Adrenal gland (tissue), 12 donors: Measurements from ENCODE around the gene SLC22A16. TPM values are rescaled to one million over a fixed set of nuclear protein-coding genes. Genes with fewer than 3 reads are reported as not detected.
A peak's percentile ranks its signal among the peaks of the same experiment; 100 is the strongest.

ENCODE experiments used
- DNase-seq, 7 donors: peaks; one replicate each; pipeline ENCODE4 v3.0.0-alpha.2; 2019 to 2020
- H3K27ac ChIP-seq, 5 donors: fragments of 200-600 bp; sonication (generic) in 4 of 5; 1 replicate in 3 of 5; 2 replicates in 2 of 5; pipeline versions ENCODE4 v1.5.1 to v1.8.0; 2016 to 2020; ENCODE audit warnings: mild to moderate bottlenecking in 1 of 5
- H3K27me3 ChIP-seq: fragments of 200-600 bp; 2 replicates; pipeline ENCODE4 v1.8.0; 2021
- H3K36me3 ChIP-seq, 2 donors: fragments of 200-600 bp; replicated peaks in 1 of 2; 1 replicate in 1 of 2; 2 replicates in 1 of 2; pipeline versions ENCODE4 v1.5.1 to v1.8.0; 2018 to 2022
- H3K4me1 ChIP-seq, 2 donors: fragments of 200-600 bp; replicated peaks in 1 of 2; 1 replicate in 1 of 2; 2 replicates in 1 of 2; pipeline versions ENCODE4 v1.5.1 to v1.8.0; 2018 to 2021
- H3K4me3 ChIP-seq, 4 donors: fragments of 200-600 bp; sonication (generic) in 3 of 4; one replicate each; pipeline ENCODE4 v1.5.1; 2016 to 2018
- H3K9me3 ChIP-seq, 3 donors: fragments of 200-600 bp; sonication (generic) in 1 of 3; replicated peaks in 1 of 3; 1 replicate in 2 of 3; 2 replicates in 1 of 3; pipeline versions ENCODE4 v1.5.1 to v1.8.0; 2016 to 2021
- CTCF ChIP-seq, 6 experiments: fragments of 450-650 bp in 4 of 6; fragments of 200-600 bp in 2 of 6; sonication (generic) in 1 of 6; IDR thresholded peaks; 1 replicate in 5 of 6; 2 replicates in 1 of 6; pipeline versions ENCODE4 v1.5.1 to v1.8.0; 2016 to 2021; ENCODE audit warnings: antibody characterized with exemption in 6 of 6, mild to moderate bottlenecking in 2 of 6, moderate library complexity in 1 of 6
- POLR2A ChIP-seq, 2 donors: fragments of 450-650 bp; IDR thresholded peaks; one replicate each; pipeline ENCODE4 v1.6.1; 2017; ENCODE audit warnings: antibody characterized with exemption in 2 of 2, mild to moderate bottlenecking in 2 of 2, moderate library complexity in 1 of 2
- WGBS, 4 donors: extraction: QIAGEN DNeasy Blood & Tissue Kit in 2 of 4; methylation state at CpG; one replicate each; pipeline versions ENCODE4 v1.1.5 to v1.1.7; 2013 to 2017; 5-methylcytosine and 5-hydroxymethylcytosine counted together
- intact Hi-C, 2 donors: fragments of 100-400 bp; cut with DNase I; formaldehyde crosslinking; loops; one replicate each; pipeline versions ENCODE4 v1.14.1 to v1.15.0; 2022 to 2023
- polyA plus RNA-seq, 3 donors: library from polyadenylated mRNA; stranded (reverse); fragments of 200-250 nt in 2 of 3; fragments of 350-450 nt in 1 of 3; fragmentation: Illumina TruSeq in 1 of 3; extraction: RNeasy Lipid Tissue Mini Kit (QIAGEN cat#74804) in 1 of 3; gene quantifications; one replicate each; pipeline ENCODE4 v1.2.3, GENCODE V29; 2013 to 2014
- total RNA-seq, 9 donors: library from RNA; depleted of rRNA in 4 of 9; stranded (reverse); fragments of >200 nt in 4 of 9; fragments of 120-200 nt in 1 of 9; fragmentation: NEBNext Ultra II Directional in 1 of 9; extraction: Animal tissue kit (Norgen Biotek cat#: 25700) in 1 of 9; gene quantifications; one replicate each; pipeline versions ENCODE4 v1.1.0 to v1.2.4, GENCODE V29; 2013 to 2023
- donor health status: healthy with polysubstance abuse.
- donor health status: Bipolar disorder and iron deficiency.
- donor health status: DM: yes; HTN: yes; CAD: no.
- donor health status: DM: no; HTN: no; CAD: no.
- donor health status: DM: no; HTN: no; CAD: no.
- donor health status: DM: yes; HTN: yes; CAD: no.

Gene SLC22A16
- total and polyA plus RNA-seq, 12 donors = 0.11 to 1.6 (median 0.34) TPM; not detected in 7

GRCh38 chr6:110401585-110402176 lies 74.7 kb downstream of the SLC22A16 start:
- Histone ChIP-seq H3K27ac (no peak overlapping the region), H3K36me3 (no peaks in the 10 kb centered on the region), H3K4me1 (peaks cover 4 to 5% of the 10 kb centered on the region in 2 donors), H3K27me3 (no peaks in the 10 kb centered on the region), H3K9me3 (no peaks in the 10 kb centered on the region), H3K4me3 (no peak overlapping the region)
- TF ChIP-seq POLR2A (IDR thresholded peaks at IDR 0.05) (no peak), CTCF (IDR thresholded peaks at IDR 0.05) (no peak)
- no peak for DNase-seq
- intact Hi-C loops = no loop called here
- WGBS, 4 donors = 89 to 97% (median 91%) methylated on average over 4 of the region's 4 CpGs

- intact Hi-C loops = no loop called here
- Histone ChIP-seq H3K9me3 (no peaks in the 10 kb centered on the region), H3K4me3 (peak overlapping the region in 1 of 4 donors; percentile 51), H3K27me3 (no peaks in the 10 kb centered on the region), H3K36me3 (no peaks in the 10 kb centered on the region), H3K27ac (peak overlapping the region in 1 of 5 donors; percentile 57), H3K4me1 (peaks cover 5% of the 10 kb centered on the region in 2 donors)
- WGBS, 4 donors = 70 to 92% (median 83%) methylated on average over 14 to 18 of the region's 18 CpGs
- no peak for DNase-seq
- TF ChIP-seq CTCF (IDR thresholded peaks at IDR 0.05) = no peak
Observed at GRCh38 chr6:110400208-110400607, 76.2 kb downstream of the SLC22A16 start.

- Histone ChIP-seq H3K36me3 (no peaks in the 10 kb centered on the region), H3K4me3 (peak overlapping the region in 1 of 4 donors; percentile 51), H3K27ac (peak overlapping the region in 1 of 5 donors; percentile 57), H3K9me3 (no peaks in the 10 kb centered on the region), H3K4me1 (peaks cover 2 to 5% of the 10 kb centered on the region in 2 donors), H3K27me3 (no peaks in the 10 kb centered on the region)
- TF ChIP-seq CTCF (IDR thresholded peaks at IDR 0.05) (no peak), POLR2A (IDR thresholded peaks at IDR 0.05) (no peak)
- WGBS, 4 donors = 41 to 76% (median 65%) methylated on average over 23 to 43 of the region's 43 CpGs
- intact Hi-C loops = loop anchor here (10.0 kb wide), 3 partner anchors 215 to 695 kb away; partner anchors contain the start of gene CDC40 (in 1 of the 2)
- DNase-seq = peak in 1 of 7 donors; percentile 28
Observed at GRCh38 chr6:110399219-110400071, 77.0 kb downstream of the SLC22A16 start.

GRCh38 chr6:110398778-110399177 lies 77.6 kb downstream of the SLC22A16 start:
- Histone ChIP-seq H3K4me3 (no peak overlapping the region), H3K36me3 (no peaks in the 10 kb centered on the region), H3K27ac (peak overlapping the region in 1 of 5 donors; percentile 3), H3K4me1 (peaks cover 0 to 4% of the 10 kb centered on the region in 2 donors), H3K9me3 (no peaks in the 10 kb centered on the region), H3K27me3 (no peaks in the 10 kb centered on the region)
- 81 to 89% (median 83%) methylated on average over 4 of the region's 4 CpGs for WGBS, 4 donors
- intact Hi-C loops = loop anchor here (10.0 kb wide), 3 partner anchors 214 to 694 kb away; partner anchors contain the start of gene CDC40 (in 1 of the 2)
- DNase-seq = no peak
- TF ChIP-seq CTCF (IDR thresholded peaks at IDR 0.05) (no peak), POLR2A (IDR thresholded peaks at IDR 0.05) (no peak)
